ENCODE data around the gene SRP68. TPM values are rescaled to one million over a fixed set of nuclear protein-coding genes. Genes with fewer than 3 reads are reported as not detected.

The SRP68 gene
- total and polyA plus RNA-seq, 2 of the 8 experiments (the other 6 are each of a cell fraction or from before 2014, with no cell fraction given) = 57.7 to 83.5 TPM

GRCh38 chr17:75994802-75995370 lies 77.4 kb downstream of the SRP68 start:
- no peaks in the 10 kb centered on the region for H4K20me1 ChIP-seq (replicated peaks in 1 of 2; ENCODE audit: control insufficient read depth in 1 of 2, insufficient read depth in 2 of 2, low read length in 2 of 2)
- H2BK12ac ChIP-seq (ENCODE audit: low read depth, low read length) = no peak overlapping the region
- no peak overlapping the region for H2BK20ac ChIP-seq (ENCODE audit: low read length)
- no peak overlapping the region for H3K4me3 ChIP-seq (ENCODE audit: extremely low read depth in 1 of 4, insufficient read depth in 2 of 4, low read depth in 3 of 4, low read length in 4 of 4)
- H3K23ac ChIP-seq (ENCODE audit: insufficient read length) = no peak overlapping the region
- no peaks in the 10 kb centered on the region; a peak in 1 of 7 replicates for H3K4me1 ChIP-seq (replicated peaks in 1 of 4; ENCODE audit: control insufficient read depth in 3 of 4, insufficient read depth in 4 of 4, low read length in 3 of 4)
- ChIA-PET POLR2A (ENCODE audit: partially characterized antibody) (interaction anchor here (1.1 kb wide), 1 partner anchor 26 kb away, joined by 3 read pairs; no protein-coding TSS in a partner anchor), CTCF (ENCODE audit: partially characterized antibody) (interaction anchor here (0.6 to 32.0 kb wide), 7 partner anchors 11 to 298 kb away, joined by 3 to 885 read pairs (median 4); partner anchors contain the start of genes MRPL38 and TRIM65)
- H3K36me3 ChIP-seq (ENCODE audit: control insufficient read depth in 2 of 4, insufficient read depth in 4 of 4, low read length in 3 of 4) = peaks cover 3 to 9% (median 5%) of the 10 kb centered on the region in 4 experiments; a peak in 5 of 8 replicates
- H2AK5ac ChIP-seq (ENCODE audit: low read depth, low read length) = no peak overlapping the region
- no peak overlapping the region for H2AFZ ChIP-seq (ENCODE audit: low read length)
- no peaks in the 10 kb centered on the region for H3K23me2 ChIP-seq (ENCODE audit: low read depth, low read length)
- H3K27ac ChIP-seq (ENCODE audit: low read depth, low read length) = no peak overlapping the region
- no peak for FAIRE-seq
- no peak overlapping the region for H3K14ac ChIP-seq (ENCODE audit: insufficient read length)
- H3K79me1 ChIP-seq (ENCODE audit: low read depth, low read length) = no peaks in the 10 kb centered on the region
- no peak overlapping the region for H2BK5ac ChIP-seq (ENCODE audit: low read depth, low read length)
- DNase-seq (ENCODE audit: low read depth in 1 of 2, low spot score in 2 of 2) = no peak
- H3K9me3 ChIP-seq (ENCODE audit: insufficient read depth in 2 of 2, low read depth in 1 of 2, low read length in 1 of 2) = no peaks in the 10 kb centered on the region
- H3K27me3 ChIP-seq (replicated peaks in 1 of 4; ENCODE audit: control insufficient read depth in 3 of 4, extremely low read depth in 1 of 4, insufficient read depth in 3 of 4, low read length in 3 of 4) = no peaks in the 10 kb centered on the region
- 0 out of 2 replicates have a peak overlapping the region, but pooled peaks have one; percentile 51 for H4K8ac ChIP-seq (ENCODE audit: extremely low read depth, insufficient read depth, low read length)
- no peak overlapping the region for H3K4me2 ChIP-seq (ENCODE audit: insufficient read depth in 1 of 2, low read depth in 2 of 2, low read length in 2 of 2)
- no peak overlapping the region for H2BK15ac ChIP-seq (ENCODE audit: low read length)
- H3K9ac ChIP-seq (replicated peaks in 1 of 4; ENCODE audit: extremely low read depth in 1 of 4, low read depth in 3 of 4, low read length in 3 of 4) = no peak overlapping the region
- 92% methylated on average over 5 of the region's 5 CpGs; no CpG with 5 or more reads in 1 of the 2 experiments for WGBS, 2 experiments (ENCODE audit: extremely low coverage in 1 of 2, insufficient coverage in 1 of 2, insufficient read length in 1 of 2, insufficient replicate concordance in 2 of 2, low coverage in 1 of 2, low lambda C conversion rate in 2 of 2, missing lambda C conversion rate in 1 of 2)
- H2BK120ac ChIP-seq (replicated peaks; ENCODE audit: low read depth, low read length) = no peak overlapping the region
- no peak overlapping the region for H3K18ac ChIP-seq (ENCODE audit: extremely low read depth, low read length)
- no peak overlapping the region for H4K91ac ChIP-seq (replicated peaks; ENCODE audit: insufficient read length, low read length)
- H3K79me2 ChIP-seq (ENCODE audit: control insufficient read depth in 1 of 2, insufficient read depth in 2 of 2, low read length in 2 of 2) = no peaks in the 10 kb centered on the region
- no peak overlapping the region for H3K56ac ChIP-seq (replicated peaks; ENCODE audit: insufficient read length, low read depth, low read length)
- no peak overlapping the region for H4K5ac ChIP-seq (ENCODE audit: insufficient read length, low read depth, low read length)
- H3K4ac ChIP-seq (replicated peaks; ENCODE audit: insufficient read length, low read depth, low read length) = no peak overlapping the region
- no peak for TF ChIP-seq RNF2 (IDR thresholded peaks at IDR 0.05; ENCODE audit: borderline replicate concordance, low read depth, low read length, missing control alignments, poor library complexity, severe bottlenecking)
- TF ChIP-seq HDAC2 (IDR thresholded peaks at IDR 0.05; ENCODE audit: borderline replicate concordance in 1 of 2, low read depth in 2 of 2, low read length in 2 of 2) = no peak
- TF ChIP-seq TAF1 (IDR thresholded peaks at IDR 0.05; ENCODE audit: low read depth, low read length) = no peak
- no peak for TF ChIP-seq SIX5 (IDR thresholded peaks at IDR 0.05; ENCODE audit: low read depth, low read length)
- TF ChIP-seq ASH2L (IDR thresholded peaks at IDR 0.05; ENCODE audit: low read length) = no peak
- no peak for TF ChIP-seq GTF2F1 (IDR thresholded peaks at IDR 0.05; ENCODE audit: borderline replicate concordance, low read depth, low read length)
- no peak for TF ChIP-seq HDAC6 (IDR thresholded peaks at IDR 0.05; ENCODE audit: low read depth, low read length)
- no peak for TF ChIP-seq BCL11A (IDR thresholded peaks at IDR 0.05; ENCODE audit: low read depth in 2 of 2, low read length in 2 of 2)
- TF ChIP-seq ATF3 (IDR thresholded peaks at IDR 0.05; ENCODE audit: insufficient read depth, low read depth, low read length) = no peak

All from H1 (cell line).